OCI-LY1 (cell line): Measurements from ENCODE around the gene AQP12B.

ENCODE experiments used
- H2AFZ ChIP-seq: fragments of 200-600 bp; sonication (generic), shearing (Covaris generic); 2 replicates; pipeline ENCODE4 v1.6.0; 2014; ENCODE audit warnings: antibody characterized with exemption, mild to moderate bottlenecking, low read length
- H3F3A ChIP-seq: fragments of 200-600 bp; sonication (generic), shearing (Covaris generic); 2 replicates; pipeline ENCODE4 v1.6.0; 2014; ENCODE audit warnings: mild to moderate bottlenecking, antibody characterized with exemption, low read length, moderate library complexity; ENCODE audit not compliant: insufficient read depth
- H3K27ac ChIP-seq: fragments of 200-600 bp; sonication (generic); 2 replicates; pipeline ENCODE4 v1.5.1; 2014; ENCODE audit warnings: low read length, mixed run types, mild to moderate bottlenecking, low read depth; ENCODE audit not compliant: poor library complexity, severe bottlenecking
- H3K27me3 ChIP-seq: fragments of 200-600 bp; sonication (generic); 2 replicates; pipeline ENCODE4 v1.6.0; 2014; ENCODE audit warnings: antibody characterized with exemption, mild to moderate bottlenecking, low read length, moderate library complexity; ENCODE audit not compliant: insufficient read depth
- H3K36me3 ChIP-seq: fragments of 200-600 bp; sonication (generic); 2 replicates; pipeline ENCODE4 v1.6.1; 2014; ENCODE audit warnings: mild to moderate bottlenecking, antibody characterized with exemption, low read length, moderate library complexity, mixed read lengths; ENCODE audit not compliant: insufficient read depth
- H3K4me1 ChIP-seq: fragments of 200-600 bp; sonication (generic); 2 replicates; pipeline ENCODE4 v1.5.1; 2014; ENCODE audit warnings: mild to moderate bottlenecking, low read length, moderate library complexity; ENCODE audit not compliant: insufficient read depth, severe bottlenecking
- H3K4me2 ChIP-seq: fragments of 200-600 bp; sonication (generic), shearing (Covaris generic); 2 replicates; pipeline ENCODE4 v1.6.1; 2014; ENCODE audit warnings: low read length
- H3K4me3 ChIP-seq: fragments of 200-600 bp; sonication (generic); 2 replicates; pipeline ENCODE4 v1.5.1; 2014; ENCODE audit warnings: low read length, low read depth, mild to moderate bottlenecking, mixed read lengths; ENCODE audit not compliant: poor library complexity, severe bottlenecking
- H3K79me2 ChIP-seq: fragments of 200-600 bp; shearing (Covaris generic); 2 replicates; pipeline ENCODE4 v1.6.1; 2016; ENCODE audit warnings: mixed run types, low read length, mixed read lengths; ENCODE audit not compliant: insufficient read depth
- H3K9ac ChIP-seq: fragments of 200-600 bp; sonication (generic), shearing (Covaris generic); 2 replicates; pipeline ENCODE4 v1.6.1; 2014; ENCODE audit warnings: mild to moderate bottlenecking, low read length, mixed read lengths
- H3K9me2 ChIP-seq: fragments of 200-600 bp; sonication (generic), shearing (Covaris generic); 2 replicates; pipeline ENCODE4 v1.6.1; 2014; ENCODE audit warnings: low read depth, mild to moderate bottlenecking, low read length, mixed read lengths
- H3K9me3 ChIP-seq: fragments of 200-600 bp; shearing (Covaris generic); 2 replicates; pipeline ENCODE4 v1.6.1; 2014; ENCODE audit warnings: low read length, mixed read lengths
- H4K20me1 ChIP-seq: fragments of 200-600 bp; sonication (generic), shearing (Covaris generic); 2 replicates; pipeline ENCODE4 v1.6.0; 2016; ENCODE audit warnings: mild to moderate bottlenecking, low read length; ENCODE audit not compliant: insufficient read depth
- CTCF ChIP-seq: fragments of 200-600 bp; sonication (generic), shearing (Covaris generic); IDR thresholded peaks from 2 replicates; pipeline ENCODE4 v1.5.1; 2017; ENCODE audit warnings: mild to moderate bottlenecking, antibody characterized with exemption, low read length, moderate library complexity, mixed read lengths
- EZH2 ChIP-seq: fragments of 200-600 bp; sonication (generic), shearing (Covaris generic); IDR thresholded peaks from 2 replicates; pipeline ENCODE4 v1.8.0; 2017; ENCODE audit warnings: borderline replicate concordance, mixed run types, mild to moderate bottlenecking, antibody characterized with exemption, low read length, moderate library complexity, mixed read lengths

Gene AQP12B

GRCh38 chr2:240672076-240672700, 10.5 kb downstream of the AQP12B start:
- no peak overlapping the region for H2AFZ ChIP-seq
- TF ChIP-seq EZH2 (no peak), CTCF (no peak)
- H3F3A ChIP-seq = no peaks in the 10 kb centered on the region
- H3K9me3 ChIP-seq = no peaks in the 10 kb centered on the region
- H3K27ac ChIP-seq = no peak overlapping the region
- H3K27me3 ChIP-seq = peaks cover 3% of the 10 kb centered on the region; the same call in 1 of the 2 replicates
- no peaks in the 10 kb centered on the region for H3K9me2 ChIP-seq
- H3K36me3 ChIP-seq = no peaks in the 10 kb centered on the region
- H3K9ac ChIP-seq = no peak overlapping the region
- H3K4me3 ChIP-seq = no peak overlapping the region
- no peaks in the 10 kb centered on the region for H3K4me1 ChIP-seq
- no peaks in the 10 kb centered on the region for H3K79me2 ChIP-seq
- H4K20me1 ChIP-seq = no peaks in the 10 kb centered on the region
- no peak overlapping the region for H3K4me2 ChIP-seq

GRCh38 chr2:240670950-240671349, 11.7 kb downstream of the AQP12B start:
- H3K27me3 ChIP-seq = peaks cover 3% of the 10 kb centered on the region; the same call in 1 of the 2 replicates
- H3K4me1 ChIP-seq = no peaks in the 10 kb centered on the region
- no peak overlapping the region for H3K9ac ChIP-seq
- H3K4me2 ChIP-seq = no peak overlapping the region
- H3K79me2 ChIP-seq = no peaks in the 10 kb centered on the region
- no peaks in the 10 kb centered on the region for H3K9me2 ChIP-seq
- H3K27ac ChIP-seq = no peak overlapping the region
- H3K4me3 ChIP-seq = no peak overlapping the region
- no peaks in the 10 kb centered on the region for H3K9me3 ChIP-seq
- no peaks in the 10 kb centered on the region for H3K36me3 ChIP-seq
- TF ChIP-seq CTCF = no peak
- TF ChIP-seq EZH2 = no peak
- H3F3A ChIP-seq = no peaks in the 10 kb centered on the region
- H4K20me1 ChIP-seq = no peaks in the 10 kb centered on the region
- H2AFZ ChIP-seq = no peak overlapping the region

GRCh38 chr2:240670402-240670801, 12.3 kb downstream of the AQP12B start:
- no peak overlapping the region for H3K27ac ChIP-seq
- H3F3A ChIP-seq = no peaks in the 10 kb centered on the region
- H3K4me1 ChIP-seq = no peaks in the 10 kb centered on the region
- no peak overlapping the region for H3K4me2 ChIP-seq
- H3K27me3 ChIP-seq = peaks cover 3% of the 10 kb centered on the region; the same call in 1 of the 2 replicates
- no peak for TF ChIP-seq CTCF
- no peak overlapping the region for H3K9ac ChIP-seq
- H2AFZ ChIP-seq = no peak overlapping the region
- H3K9me2 ChIP-seq = no peaks in the 10 kb centered on the region
- H4K20me1 ChIP-seq = no peaks in the 10 kb centered on the region
- no peaks in the 10 kb centered on the region for H3K36me3 ChIP-seq
- H3K79me2 ChIP-seq = no peaks in the 10 kb centered on the region
- H3K9me3 ChIP-seq = no peaks in the 10 kb centered on the region
- no peak overlapping the region for H3K4me3 ChIP-seq
